Stimulated activated CD8-positive, alpha-beta memory T cell treated with anti-CD3 and anti-CD28 coated beads, Interleukin-12 subunit alpha, Interleukin-12 subunit beta, amount 100 ng/mL, for 4 hours (primary cell): ENCODE results near the gene CC2D2A.

Experiments used
- DNase-seq: peaks from one replicate; pipeline ENCODE4 v3.0.0-alpha.2; 2020; ENCODE audit warnings: low read depth

The CC2D2A gene

GRCh38 chr4:15466596-15466995, 3.1 kb upstream of the CC2D2A start:
- DNase-seq: no peak

GRCh38 chr4:15470128-15470475, 420 bp downstream of the CC2D2A start:
- no peak for DNase-seq

GRCh38 chr4:15476396-15476795, 6.7 kb downstream of the CC2D2A start:
- DNase-seq: no peak

GRCh38 chr4:15478724-15479088, 9.0 kb downstream of the CC2D2A start:
- no peak for DNase-seq

- no peak for DNase-seq
Observed at GRCh38 chr4:15479089-15479912, 9.6 kb downstream of the CC2D2A start.

GRCh38 chr4:15479913-15480185, 10.2 kb downstream of the CC2D2A start:
- DNase-seq: no peak

GRCh38 chr4:15481961-15482745, 12.5 kb downstream of the CC2D2A start:
- no peak for DNase-seq

- no peak for DNase-seq
Observed at GRCh38 chr4:15482842-15483241, 13.2 kb downstream of the CC2D2A start.

- DNase-seq: no peak
Observed at GRCh38 chr4:15488136-15488535, 18.5 kb downstream of the CC2D2A start.

- DNase-seq: no peak
Observed at GRCh38 chr4:15488658-15489470, 19.2 kb downstream of the CC2D2A start.

GRCh38 chr4:15489551-15489950, 19.9 kb downstream of the CC2D2A start:
- no peak for DNase-seq

GRCh38 chr4:15493411-15493810, 23.7 kb downstream of the CC2D2A start:
- no peak for DNase-seq

GRCh38 chr4:15495621-15496020, 25.9 kb downstream of the CC2D2A start:
- DNase-seq: no peak

GRCh38 chr4:15498356-15498755, 28.7 kb downstream of the CC2D2A start:
- no peak for DNase-seq

- no peak for DNase-seq
Observed at GRCh38 chr4:15500701-15501100, 31.0 kb downstream of the CC2D2A start.

GRCh38 chr4:15501941-15502340, 32.3 kb downstream of the CC2D2A start:
- DNase-seq: no peak

GRCh38 chr4:15502384-15502783, 32.7 kb downstream of the CC2D2A start:
- no peak for DNase-seq

- DNase-seq: no peak
Observed at GRCh38 chr4:15504041-15504440, 34.4 kb downstream of the CC2D2A start.

GRCh38 chr4:15506464-15506863, 36.8 kb downstream of the CC2D2A start:
- DNase-seq: no peak

- no peak for DNase-seq
Observed at GRCh38 chr4:15507679-15508078, 38.0 kb downstream of the CC2D2A start.

GRCh38 chr4:15510961-15511360, 41.3 kb downstream of the CC2D2A start:
- DNase-seq: no peak

- DNase-seq: no peak
Observed at GRCh38 chr4:15513545-15513944, 43.9 kb downstream of the CC2D2A start.

GRCh38 chr4:15515106-15515505, 45.4 kb downstream of the CC2D2A start:
- DNase-seq: no peak
